Mesendoderm (in vitro differentiated cells): ENCODE results near the gene BRF1.

Source experiments
- DNase-seq: peaks from one replicate; pipeline ENCODE4 v3.0.0; 2013
- H2AK5ac ChIP-seq: 2 replicates; pipeline ENCODE4 v1.6.1; 2013; ENCODE audit warnings: low read length, inconsistent platforms
- H2BK120ac ChIP-seq: 2 replicates; pipeline ENCODE4 v1.6.1; 2013; ENCODE audit warnings: low read depth, mild to moderate bottlenecking, low read length, moderate library complexity, mixed read lengths
- H2BK15ac ChIP-seq: replicated peaks from 2 replicates; pipeline ENCODE4 v1.6.1; 2013; ENCODE audit warnings: low read depth, mild to moderate bottlenecking, moderate library complexity
- H2BK5ac ChIP-seq: 2 replicates; pipeline ENCODE4 v1.6.1; 2013; ENCODE audit warnings: low read length, inconsistent platforms
- H3K18ac ChIP-seq: 2 replicates; pipeline ENCODE4 v1.6.1; 2013; ENCODE audit warnings: mild to moderate bottlenecking, low read length, mixed read lengths
- H3K23ac ChIP-seq: one replicate; pipeline ENCODE4 v1.6.1; 2013; ENCODE audit warnings: low read length
- H3K27ac ChIP-seq: 2 replicates; pipeline ENCODE4 v1.5.1; 2013; ENCODE audit warnings: low read depth, mild to moderate bottlenecking, inconsistent platforms, low read length, moderate library complexity
- H3K27me3 ChIP-seq: 2 replicates; pipeline ENCODE4 v1.6.1; 2013; ENCODE audit warnings: low read length, control low read depth, mild to moderate bottlenecking, inconsistent platforms; ENCODE audit not compliant: insufficient read depth, poor library complexity
- H3K36me3 ChIP-seq: 2 replicates; pipeline ENCODE4 v1.6.1; 2013; ENCODE audit warnings: low read length, inconsistent platforms; ENCODE audit not compliant: control insufficient read depth, insufficient read depth
- H3K4ac ChIP-seq: one replicate; pipeline ENCODE4 v1.6.1; 2013; ENCODE audit warnings: low read depth, mild to moderate bottlenecking, low read length, moderate library complexity
- H3K4me1 ChIP-seq: 2 replicates; pipeline ENCODE4 v1.6.1; 2013; ENCODE audit warnings: low read depth, low read length, inconsistent platforms; ENCODE audit not compliant: control insufficient read depth
- H3K4me2 ChIP-seq: 2 replicates; pipeline ENCODE4 v1.6.1; 2013; ENCODE audit warnings: low read length
- H3K4me3 ChIP-seq: 2 replicates; pipeline ENCODE4 v1.5.1; 2013; ENCODE audit warnings: mild to moderate bottlenecking, low read length
- H3K56ac ChIP-seq: one replicate; pipeline ENCODE4 v1.6.1; 2013; ENCODE audit warnings: low read length
- H3K79me1 ChIP-seq: 2 replicates; pipeline ENCODE4 v1.6.1; 2013; ENCODE audit warnings: low read length, inconsistent platforms
- H3K79me2 ChIP-seq: 2 replicates; pipeline ENCODE4 v1.6.1; 2013; ENCODE audit warnings: mild to moderate bottlenecking, low read length; ENCODE audit not compliant: control insufficient read depth, insufficient read depth
- H3K9ac ChIP-seq: 2 replicates; pipeline ENCODE4 v1.6.1; 2013; ENCODE audit warnings: low read length, inconsistent platforms
- H4K5ac ChIP-seq: one replicate; pipeline ENCODE4 v1.6.1; 2013; ENCODE audit warnings: low read length
- H4K8ac ChIP-seq: one replicate; pipeline ENCODE4 v1.6.1; 2013; ENCODE audit warnings: low read depth, mild to moderate bottlenecking, control low read depth, low read length, moderate library complexity
- WGBS: extraction: QIAGEN DNeasy Blood & Tissue Kit; methylation state at CpG from one replicate; pipeline ENCODE4 v1.1.7; 2013; ENCODE audit warnings: low lambda C conversion rate, missing lambda C conversion rate; ENCODE audit not compliant: insufficient coverage; ENCODE audit errors: extremely low coverage; 5-methylcytosine and 5-hydroxymethylcytosine counted together

Gene BRF1

DNA sequence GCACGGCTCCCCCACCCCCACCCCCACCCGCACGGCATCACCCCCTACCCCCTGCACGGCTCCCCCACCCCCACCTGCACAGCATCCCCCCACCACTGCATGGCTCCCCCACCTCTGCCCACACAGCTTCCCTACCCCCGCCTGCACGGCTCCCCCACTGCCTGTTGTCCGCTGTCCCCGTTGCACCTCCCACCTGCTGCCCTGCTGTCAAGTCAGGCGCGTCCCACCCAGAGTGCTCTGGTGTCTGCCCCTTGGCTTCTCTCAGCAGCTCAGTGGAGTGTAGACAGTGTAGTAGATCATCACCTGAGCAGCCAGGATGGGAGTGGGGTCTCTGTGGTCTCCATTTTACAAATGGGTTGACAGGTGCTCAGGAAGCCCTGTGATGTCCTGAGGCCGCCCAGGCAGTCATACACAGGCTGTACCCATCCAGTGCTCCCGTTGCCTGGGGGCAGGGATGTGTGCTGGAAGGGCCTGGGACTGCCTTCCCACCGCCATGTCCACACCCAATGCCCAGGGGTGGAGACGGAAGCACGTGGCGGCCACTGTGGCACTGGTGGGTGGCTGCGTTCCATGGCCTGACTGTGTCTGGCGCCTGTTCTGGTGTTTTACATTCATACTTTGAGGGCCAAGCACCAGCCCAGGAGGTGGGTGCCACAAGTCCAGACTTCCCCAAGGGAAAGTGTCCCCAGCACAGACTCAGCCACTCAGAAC lies 46.2 kb upstream of the BRF1 start:
- no peak overlapping the region for H3K4ac ChIP-seq
- no peak overlapping the region for H3K18ac ChIP-seq
- H4K5ac ChIP-seq, result no peak overlapping the region
- no peak overlapping the region for H3K4me3 ChIP-seq
- H3K56ac ChIP-seq, result no peak overlapping the region
- DNase-seq, result no peak
- no peak overlapping the region for H2BK5ac ChIP-seq
- H4K8ac ChIP-seq, result no peak overlapping the region
- no peak overlapping the region for H2AK5ac ChIP-seq
- no peak overlapping the region for H3K4me2 ChIP-seq
- H2BK120ac ChIP-seq, result no peak overlapping the region
- WGBS, result no CpG with 5 or more reads among the region's 18 CpGs
- no peaks in the 10 kb centered on the region for H3K79me1 ChIP-seq
- H3K79me2 ChIP-seq, result no peaks in the 10 kb centered on the region
- H3K36me3 ChIP-seq, result no peaks in the 10 kb centered on the region
- H3K9ac ChIP-seq, result no peak overlapping the region
- H2BK15ac ChIP-seq, result no peak overlapping the region
- H3K27me3 ChIP-seq, result no peaks in the 10 kb centered on the region
- H3K23ac ChIP-seq, result no peak overlapping the region
- no peak overlapping the region for H3K27ac ChIP-seq
- H3K4me1 ChIP-seq, result no peaks in the 10 kb centered on the region

GRCh38 chr14:105346200-105346533 lies 45.4 kb upstream of the BRF1 start:
- Histone ChIP-seq H3K4me3 (no peak overlapping the region), H2BK15ac (no peak overlapping the region), H3K23ac (no peak overlapping the region), H2BK5ac (no peak overlapping the region), H3K79me1 (peaks cover 3% of the 10 kb centered on the region), H3K27me3 (no peaks in the 10 kb centered on the region), H2AK5ac (no peak overlapping the region), H3K9ac (no peak overlapping the region), H3K36me3 (no peaks in the 10 kb centered on the region), H3K4me2 (no peak overlapping the region), H3K18ac (no peak overlapping the region), H2BK120ac (no peak overlapping the region), H3K4me1 (no peaks in the 10 kb centered on the region), H3K27ac (no peak overlapping the region), H4K5ac (no peak overlapping the region), H3K56ac (no peak overlapping the region), H4K8ac (no peak overlapping the region), H3K79me2 (no peaks in the 10 kb centered on the region), H3K4ac (no peak overlapping the region)
- WGBS, result no CpG with 5 or more reads among the region's 13 CpGs
- DNase-seq, result no peak

GRCh38 chr14:105343194-105343593 lies 42.4 kb upstream of the BRF1 start:
- H3K36me3 ChIP-seq, result no peaks in the 10 kb centered on the region
- no peak overlapping the region for H3K4me3 ChIP-seq
- no CpG with 5 or more reads among the region's 7 CpGs for WGBS
- H3K4me1 ChIP-seq, result no peaks in the 10 kb centered on the region
- no peak overlapping the region for H4K8ac ChIP-seq
- no peak overlapping the region for H2AK5ac ChIP-seq
- H3K18ac ChIP-seq, result no peak overlapping the region
- no peak overlapping the region for H3K56ac ChIP-seq
- H3K23ac ChIP-seq, result no peak overlapping the region
- H3K79me2 ChIP-seq, result no peaks in the 10 kb centered on the region
- no peak overlapping the region for H2BK120ac ChIP-seq
- no peak overlapping the region for H2BK5ac ChIP-seq
- no peak overlapping the region for H3K27ac ChIP-seq
- no peak overlapping the region for H3K4me2 ChIP-seq
- no peak overlapping the region for H3K4ac ChIP-seq
- peaks cover 7% of the 10 kb centered on the region for H3K79me1 ChIP-seq
- H4K5ac ChIP-seq, result no peak overlapping the region
- DNase-seq, result no peak
- no peak overlapping the region for H3K9ac ChIP-seq
- no peaks in the 10 kb centered on the region for H3K27me3 ChIP-seq
- no peak overlapping the region for H2BK15ac ChIP-seq

- Histone ChIP-seq H3K23ac (no peak overlapping the region), H3K79me1 (peaks cover 7% of the 10 kb centered on the region), H3K27ac (no peak overlapping the region), H3K27me3 (no peaks in the 10 kb centered on the region), H2BK15ac (no peak overlapping the region), H2BK120ac (no peak overlapping the region), H3K79me2 (no peaks in the 10 kb centered on the region), H4K8ac (no peak overlapping the region), H4K5ac (no peak overlapping the region), H3K18ac (no peak overlapping the region), H2AK5ac (no peak overlapping the region), H2BK5ac (no peak overlapping the region), H3K4me2 (no peak overlapping the region), H3K56ac (no peak overlapping the region), H3K36me3 (no peaks in the 10 kb centered on the region), H3K4ac (no peak overlapping the region), H3K4me3 (no peak overlapping the region), H3K9ac (no peak overlapping the region), H3K4me1 (no peaks in the 10 kb centered on the region)
- no CpG with 5 or more reads among the region's 20 CpGs for WGBS
- DNase-seq, result no peak
These were observed 40.3 kb upstream of the BRF1 start for GRCh38 chr14:105340821-105341733.

DNA sequence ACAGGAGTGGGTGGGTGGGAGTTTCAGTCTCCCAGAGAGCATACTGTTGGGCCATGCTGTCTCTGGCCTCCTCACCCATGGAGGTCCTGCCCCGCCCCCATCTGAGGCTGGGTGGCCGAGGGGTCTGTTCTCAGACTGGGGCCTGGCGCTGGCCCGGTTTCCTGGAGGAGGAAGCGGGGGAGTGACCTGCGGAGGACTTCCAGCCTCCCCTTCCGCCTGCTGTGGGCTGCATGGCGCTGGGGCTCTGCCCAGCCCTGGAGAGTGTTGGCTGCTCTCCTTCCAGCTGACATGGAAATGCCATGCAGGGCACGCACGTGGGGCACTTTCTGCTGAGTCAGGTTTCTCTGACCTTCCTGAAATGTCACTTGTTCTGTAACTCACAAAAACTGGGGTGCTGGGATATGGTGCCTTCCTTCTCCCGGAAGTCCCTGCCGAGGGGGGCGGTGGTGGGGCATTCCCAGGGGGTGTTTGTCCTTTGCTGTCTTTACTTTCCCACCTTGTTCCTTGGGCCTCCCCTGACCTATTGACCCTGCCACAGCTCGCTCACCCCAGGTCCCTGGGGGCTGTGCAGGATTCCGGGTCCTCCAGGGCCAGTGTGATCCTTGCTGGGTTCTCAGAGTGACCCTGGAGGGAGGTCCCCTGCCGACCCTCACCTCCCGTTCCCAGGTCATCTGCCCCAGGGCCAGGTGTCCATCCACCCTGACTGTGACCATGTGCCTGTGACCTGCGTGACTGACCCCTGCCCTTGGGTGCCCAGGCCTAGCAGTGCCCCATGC lies 37.4 kb upstream of the BRF1 start:
- Histone ChIP-seq H2BK15ac (no peak overlapping the region), H3K23ac (no peak overlapping the region), H4K5ac (no peak overlapping the region), H2BK120ac (no peak overlapping the region), H3K79me1 (peaks cover 9% of the 10 kb centered on the region), H3K4me2 (no peak overlapping the region), H3K4me1 (no peaks in the 10 kb centered on the region), H3K27me3 (no peaks in the 10 kb centered on the region), H2BK5ac (no peak overlapping the region), H3K18ac (no peak overlapping the region), H4K8ac (no peak overlapping the region), H3K36me3 (no peaks in the 10 kb centered on the region), H3K4me3 (no peak overlapping the region), H3K27ac (no peak overlapping the region), H2AK5ac (no peak overlapping the region), H3K79me2 (no peaks in the 10 kb centered on the region), H3K56ac (no peak overlapping the region), H3K9ac (no peak overlapping the region), H3K4ac (no peak overlapping the region)
- no CpG with 5 or more reads among the region's 18 CpGs for WGBS
- DNase-seq, result no peak
